ENCODE data around the gene HERC2. TPM values are rescaled to one million over a fixed set of nuclear protein-coding genes. Genes with fewer than 3 reads are reported as not detected.

Gene HERC2
- total and polyA plus RNA-seq, 2 donors (not counting 3 experiments of a cell fraction or from before 2014, with no cell fraction given) = 46.1 to 83.9 TPM

GRCh38 chr15:28124841-28125240 is 197.1 kb downstream of the HERC2 start:
- Histone ChIP-seq H4K20me1 (replicated peaks; ENCODE audit: control insufficient read depth, extremely low read depth, insufficient read depth, low read length) (peaks cover 2% of the 10 kb centered on the region), H3K9ac (replicated peaks; ENCODE audit: extremely low read depth, insufficient read depth, low read length) (no peak overlapping the region), H3K36me3 (ENCODE audit: control insufficient read depth in 2 of 2, extremely low read depth in 1 of 2, insufficient read depth in 2 of 2, low read length in 2 of 2) (peaks cover under 1 to 45% of the 10 kb centered on the region in 2 experiments), H3K79me2 (ENCODE audit: control insufficient read depth, insufficient read depth, low read length) (no peaks in the 10 kb centered on the region), H3K27me3 (ENCODE audit: control insufficient read depth in 2 of 2, insufficient read depth in 2 of 2, low read length in 2 of 2) (no peaks in the 10 kb centered on the region), H3K9me3 (replicated peaks; ENCODE audit: control insufficient read depth, insufficient read depth, low read length) (no peaks in the 10 kb centered on the region), H3K9me1 (replicated peaks; ENCODE audit: control insufficient read depth, extremely low read depth, insufficient read depth, low read length) (no peaks in the 10 kb centered on the region), H3K27ac (ENCODE audit: insufficient read depth, low read depth, low read length) (no peak overlapping the region), H3K4me2 (ENCODE audit: insufficient read depth, low read length) (no peak overlapping the region), H3K4me1 (ENCODE audit: control insufficient read depth, extremely low read depth, insufficient read depth, low read length) (no peaks in the 10 kb centered on the region), H2AFZ (ENCODE audit: low read depth, low read length) (no peak overlapping the region), H3K4me3 (replicated peaks in 1 of 3; ENCODE audit: insufficient read depth in 1 of 3, low read depth in 1 of 3, low read length in 3 of 3) (no peak overlapping the region)
- ChIA-PET CTCF (interaction anchor here (1.9 kb wide), 1 partner anchor 16 kb away, joined by 35 read pairs; no protein-coding TSS in a partner anchor), POLR2A (no interaction called here)
- dilution Hi-C loops (cut with MboI; ENCODE audit: extremely low pct_ligation_motif_present, low sequenced_read_pairs) (no loop called here), intact Hi-C loops (cut with micrococcal nuclease) (no loop called here)
- no TSS peak for BruUV-seq (replicated peaks)
- no peak for DNase-seq (ENCODE audit: low read depth, low spot score)
- no peak for TF ChIP-seq MAX (IDR thresholded peaks at IDR 0.05; ENCODE audit: insufficient read depth, insufficient read length)
- TF ChIP-seq POLR2AphosphoS5 (IDR thresholded peaks at IDR 0.05; ENCODE audit: insufficient read depth, low read depth, low read length) = no peak
- TF ChIP-seq EZH2 (IDR thresholded peaks at IDR 0.05; ENCODE audit: borderline replicate concordance, low read depth, low read length, severe bottlenecking) = no peak
- no peak for TF ChIP-seq FOS (IDR thresholded peaks at IDR 0.05; ENCODE audit: borderline replicate concordance, insufficient read depth, low read length)
- no peak for FAIRE-seq

- Histone ChIP-seq H3K9me3 (replicated peaks; ENCODE audit: control insufficient read depth, insufficient read depth, low read length) (no peaks in the 10 kb centered on the region), H3K36me3 (ENCODE audit: control insufficient read depth in 2 of 2, extremely low read depth in 1 of 2, insufficient read depth in 2 of 2, low read length in 2 of 2) (peaks cover 2 to 42% of the 10 kb centered on the region in 2 experiments), H3K9ac (replicated peaks; ENCODE audit: extremely low read depth, insufficient read depth, low read length) (no peak overlapping the region), H3K9me1 (replicated peaks; ENCODE audit: control insufficient read depth, extremely low read depth, insufficient read depth, low read length) (no peaks in the 10 kb centered on the region), H3K4me3 (replicated peaks in 1 of 3; ENCODE audit: insufficient read depth in 1 of 3, low read depth in 1 of 3, low read length in 3 of 3) (no peak overlapping the region), H3K79me2 (ENCODE audit: control insufficient read depth, insufficient read depth, low read length) (no peaks in the 10 kb centered on the region), H3K4me1 (ENCODE audit: control insufficient read depth, extremely low read depth, insufficient read depth, low read length) (no peaks in the 10 kb centered on the region), H4K20me1 (replicated peaks; ENCODE audit: control insufficient read depth, extremely low read depth, insufficient read depth, low read length) (peaks cover 2% of the 10 kb centered on the region), H3K27me3 (ENCODE audit: control insufficient read depth in 2 of 2, insufficient read depth in 2 of 2, low read length in 2 of 2) (no peaks in the 10 kb centered on the region), H3K27ac (ENCODE audit: insufficient read depth, low read depth, low read length) (no peak overlapping the region), H2AFZ (ENCODE audit: low read depth, low read length) (no peak overlapping the region), H3K4me2 (ENCODE audit: insufficient read depth, low read length) (no peak overlapping the region)
- BruUV-seq (replicated peaks) = no TSS peak
- dilution Hi-C loops (cut with MboI; ENCODE audit: extremely low pct_ligation_motif_present, low sequenced_read_pairs) (no loop called here), intact Hi-C loops (cut with micrococcal nuclease) (loop anchor here (1.0 kb wide), 1 partner anchor 27 kb away; no protein-coding TSS in a partner anchor)
- ChIA-PET CTCF (no interaction called here), POLR2A (no interaction called here)
- no peak for TF ChIP-seq FOS (IDR thresholded peaks at IDR 0.05; ENCODE audit: borderline replicate concordance, insufficient read depth, low read length)
- TF ChIP-seq CTCF (IDR thresholded peaks at IDR 0.05; ENCODE audit: extremely low read depth in 1 of 2, insufficient read depth in 1 of 2, low read depth in 1 of 2, low read length in 2 of 2) = peak; percentile 69 to 71
- TF ChIP-seq GATA2 (IDR thresholded peaks at IDR 0.05; ENCODE audit: insufficient read depth, insufficient read length, low read depth, low read length) = no peak
- no peak for TF ChIP-seq POLR2A (IDR thresholded peaks at IDR 0.05; ENCODE audit: low read depth, low read length)
- peak; percentile 75 for DNase-seq (ENCODE audit: low read depth, low spot score)
- FAIRE-seq = peak; percentile 94
Measured at GRCh38 chr15:28123408-28124023, 198.5 kb downstream of the HERC2 start.
